Nephron progenitor cell (in vitro differentiated cells): Measurements from ENCODE around the gene NYNRIN.

Experiments
- DNase-seq: peaks from one replicate; pipeline ENCODE4 v3.0.0; 2021
- H3K27ac Mint-ChIP-seq: 2 replicates; pipeline ENCODE4 v1.8.0; 2021; ENCODE audit warnings: mild to moderate bottlenecking, moderate library complexity, mixed read lengths
- H3K27me3 Mint-ChIP-seq: 2 replicates; pipeline ENCODE4 v1.8.0; 2021; ENCODE audit warnings: mild to moderate bottlenecking, low read depth, mixed read lengths; ENCODE audit not compliant: poor library complexity
- H3K36me3 Mint-ChIP-seq: 2 replicates; pipeline ENCODE4 v1.8.0; 2021; ENCODE audit warnings: low read depth, mixed read lengths
- H3K4me1 Mint-ChIP-seq: 2 replicates; pipeline ENCODE4 v1.8.0; 2021; ENCODE audit warnings: mixed read lengths
- H3K4me3 Mint-ChIP-seq: 2 replicates; pipeline ENCODE4 v1.8.0; 2021; ENCODE audit warnings: mild to moderate bottlenecking, moderate library complexity, mixed read lengths
- H3K9me3 Mint-ChIP-seq: 2 replicates; pipeline ENCODE4 v1.8.0; 2021; ENCODE audit warnings: mild to moderate bottlenecking, moderate library complexity, mixed read lengths
- CTCF ChIP-seq: fragments of 200-600 bp; sonication (generic); IDR thresholded peaks from 2 replicates; pipeline ENCODE4 v1.5.0; 2021; ENCODE audit warnings: antibody characterized with exemption

NYNRIN gene

GRCh38 chr14:24459331-24459730, 60.5 kb downstream of the NYNRIN start:
- H3K36me3 Mint-ChIP-seq: peaks cover 60% of the 10 kb centered on the region
- H3K4me3 Mint-ChIP-seq: no peak overlapping the region
- peaks cover 3% of the 10 kb centered on the region for H3K27me3 Mint-ChIP-seq
- DNase-seq: no peak
- TF ChIP-seq CTCF: no peak
- H3K4me1 Mint-ChIP-seq: no peaks in the 10 kb centered on the region
- no peak overlapping the region for H3K27ac Mint-ChIP-seq
- peaks cover 15% of the 10 kb centered on the region for H3K9me3 Mint-ChIP-seq

DNA sequence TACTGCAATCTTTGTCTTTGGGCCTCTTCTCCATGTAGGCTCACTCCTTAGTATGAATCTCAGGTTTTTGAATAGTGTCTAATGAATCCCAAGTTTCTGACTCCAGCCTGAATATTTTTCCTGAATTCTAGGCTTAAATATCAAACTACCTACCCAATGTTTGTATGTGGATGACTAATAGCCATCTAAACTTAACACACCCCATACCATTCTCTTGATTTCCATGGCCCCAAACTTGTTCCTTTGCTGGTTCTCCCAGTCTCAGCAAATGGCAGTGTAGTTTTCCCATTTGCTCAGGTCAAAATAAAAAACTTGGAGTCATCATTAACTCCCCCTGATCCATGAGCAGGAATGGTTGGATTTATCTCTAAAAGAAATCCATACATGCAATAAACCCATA, 62.5 kb downstream of the NYNRIN start:
- DNase-seq: no peak
- Mint-ChIP-seq H3K27me3 (peaks cover 5% of the 10 kb centered on the region), H3K4me3 (no peak overlapping the region), H3K27ac (no peak overlapping the region), H3K36me3 (peaks cover 42% of the 10 kb centered on the region), H3K9me3 (peaks cover 3% of the 10 kb centered on the region), H3K4me1 (no peaks in the 10 kb centered on the region)
- TF ChIP-seq CTCF: no peak

- H3K36me3 Mint-ChIP-seq: peaks cover 23% of the 10 kb centered on the region
- peaks cover 5% of the 10 kb centered on the region for H3K27me3 Mint-ChIP-seq
- DNase-seq: no peak
- H3K4me1 Mint-ChIP-seq: no peaks in the 10 kb centered on the region
- no peak overlapping the region for H3K4me3 Mint-ChIP-seq
- no peaks in the 10 kb centered on the region for H3K9me3 Mint-ChIP-seq
- no peak for TF ChIP-seq CTCF
- H3K27ac Mint-ChIP-seq: no peak overlapping the region
Measured at GRCh38 chr14:24463017-24463883, 64.4 kb downstream of the NYNRIN start.

DNA sequence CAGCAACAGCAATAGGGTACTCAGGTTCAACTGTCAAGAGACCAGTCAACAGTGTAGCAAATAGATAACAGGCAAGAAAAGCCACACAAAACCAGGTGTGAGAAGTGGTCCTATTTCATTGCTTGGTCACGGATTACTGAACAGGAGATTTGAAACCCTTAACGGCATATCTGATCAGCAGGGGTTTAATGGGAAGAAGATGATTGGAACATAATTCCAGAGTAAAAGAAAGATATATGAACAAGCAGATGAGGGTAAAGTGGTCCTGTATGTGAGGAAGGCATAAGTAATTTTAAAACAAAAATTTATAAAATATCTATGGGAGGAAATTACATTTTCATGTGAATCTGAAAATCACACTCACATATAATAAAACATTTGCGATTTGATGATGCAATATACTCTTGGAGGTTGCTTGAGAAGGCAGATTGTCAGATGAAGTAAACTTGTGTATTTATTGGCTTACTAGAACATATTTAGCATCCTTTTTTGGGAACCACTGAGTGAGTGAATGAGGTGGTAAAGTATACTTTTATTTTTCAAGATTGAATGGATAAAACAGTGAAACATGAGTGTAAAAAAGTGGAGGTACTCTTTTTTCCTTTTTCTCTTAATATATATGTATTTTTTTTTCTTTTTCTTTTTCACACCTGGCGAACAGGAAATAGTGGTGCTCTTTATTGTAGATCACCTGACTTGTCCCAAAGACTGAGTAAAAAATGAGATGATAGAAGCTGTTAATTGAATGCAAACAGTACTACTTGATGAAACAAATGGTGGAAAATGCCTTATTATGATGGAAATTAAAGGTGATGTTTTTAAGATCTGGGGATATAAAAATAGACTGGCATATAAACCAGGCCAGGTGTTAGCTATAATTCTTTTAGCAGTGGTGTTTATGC, 65.3 kb downstream of the NYNRIN start:
- Mint-ChIP-seq H3K9me3 (no peaks in the 10 kb centered on the region), H3K27me3 (peaks cover 2% of the 10 kb centered on the region), H3K27ac (no peak overlapping the region), H3K4me1 (no peaks in the 10 kb centered on the region), H3K36me3 (peaks cover 22% of the 10 kb centered on the region), H3K4me3 (no peak overlapping the region)
- no peak for TF ChIP-seq CTCF
- DNase-seq: no peak

DNA sequence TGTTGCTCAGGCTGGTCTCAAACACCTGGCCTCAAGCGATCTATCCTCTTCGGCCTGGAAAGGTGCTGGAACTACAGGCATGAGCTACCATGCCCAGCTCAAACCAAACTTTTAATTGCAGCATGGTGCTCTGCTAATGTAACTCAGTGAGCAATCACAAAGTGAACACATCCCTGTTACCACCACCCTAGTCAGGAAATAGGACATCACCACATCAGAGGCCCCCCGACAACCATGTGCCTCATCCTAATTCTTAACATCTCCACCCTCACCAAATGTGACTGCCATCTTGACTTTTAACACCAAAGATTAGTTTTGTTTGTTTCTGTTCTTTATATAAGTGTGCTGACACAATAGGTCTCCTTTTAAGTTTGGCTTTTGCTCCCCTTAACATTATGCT, 66.6 kb downstream of the NYNRIN start:
- no peak for TF ChIP-seq CTCF
- Mint-ChIP-seq H3K27me3 (peaks cover 2% of the 10 kb centered on the region), H3K4me3 (no peak overlapping the region), H3K27ac (no peak overlapping the region), H3K4me1 (no peaks in the 10 kb centered on the region), H3K36me3 (peaks cover 18% of the 10 kb centered on the region), H3K9me3 (peaks cover 5% of the 10 kb centered on the region)
- no peak for DNase-seq
